ENCODE measurements around the gene UBE3D. TPM values are rescaled to one million over a fixed set of nuclear protein-coding genes. Genes with fewer than 3 reads are reported as not detected.

The UBE3D gene
- total and polyA plus RNA-seq, 2 of the 8 experiments (the other 6 are each of a cell fraction or from before 2014, with no cell fraction given), result 5.7 to 16.3 TPM

- TF ChIP-seq ATF2 (IDR thresholded peaks at IDR 0.05; ENCODE audit: low read length) (no peak), ATF3 (IDR thresholded peaks at IDR 0.05; ENCODE audit: insufficient read depth, low read depth, low read length) (no peak), GTF2F1 (IDR thresholded peaks at IDR 0.05; ENCODE audit: borderline replicate concordance, low read depth, low read length) (no peak)
These were observed 27.2 kb upstream of the UBE3D start (continued) for GRCh38 chr6:83092756-83093399.

Data from H1 (cell line).